Liver (tissue), 9 donors: ENCODE results near the gene TBX15. TPM values are rescaled to one million over a fixed set of nuclear protein-coding genes. Genes with fewer than 3 reads are reported as not detected.

Experiments
- DNase-seq: peaks from one replicate; pipeline ENCODE4 v3.0.0-alpha.2; 2017; ENCODE audit warnings: low spot score
- H3K27ac ChIP-seq, 2 donors: one replicate each; pipeline ENCODE4 v1.7.0; 2013; ENCODE audit warnings: inconsistent platforms in 2 of 2, low read length in 2 of 2, control low read depth in 1 of 2, low read depth in 1 of 2, mild to moderate bottlenecking in 1 of 2
- H3K27me3 ChIP-seq, 4 donors: one replicate each; pipeline versions ENCODE4 v1.6.1 to v1.7.0; 2013; ENCODE audit warnings: low read length in 3 of 4, inconsistent platforms in 1 of 4, mild to moderate bottlenecking in 1 of 4, moderate library complexity in 1 of 4; ENCODE audit not compliant: control insufficient read depth in 4 of 4, insufficient read depth in 4 of 4
- H3K36me3 ChIP-seq, 4 donors: one replicate each; pipeline versions ENCODE4 v1.6.1 to v1.7.0; 2013; ENCODE audit warnings: low read length in 3 of 4, mild to moderate bottlenecking in 3 of 4, low read depth in 1 of 4, moderate library complexity in 1 of 4; ENCODE audit not compliant: control insufficient read depth in 4 of 4, insufficient read depth in 3 of 4
- H3K4me1 ChIP-seq, 4 donors: one replicate each; pipeline versions ENCODE4 v1.6.1 to v1.7.0; 2013; ENCODE audit warnings: low read length in 3 of 4, mild to moderate bottlenecking in 3 of 4, moderate library complexity in 1 of 4; ENCODE audit not compliant: control insufficient read depth in 4 of 4, insufficient read depth in 4 of 4
- H3K4me3 ChIP-seq, 3 donors: one replicate each; pipeline versions ENCODE4 v1.6.1 to v1.7.0; 2013; ENCODE audit warnings: low read length in 3 of 3, control low read depth in 1 of 3, low read depth in 1 of 3, mild to moderate bottlenecking in 1 of 3
- H3K9ac ChIP-seq, 2 donors: one replicate each; pipeline ENCODE4 v1.7.0; 2013; ENCODE audit warnings: low read length in 2 of 2, mild to moderate bottlenecking in 2 of 2, moderate library complexity in 2 of 2, control low read depth in 1 of 2, low read depth in 1 of 2
- H3K9me3 ChIP-seq, 4 donors: one replicate each; pipeline versions ENCODE4 v1.6.1 to v1.7.0; 2013; ENCODE audit warnings: low read length in 3 of 4; ENCODE audit not compliant: control insufficient read depth in 4 of 4
- ATF3 ChIP-seq: IDR thresholded peaks from 2 replicates; pipeline ENCODE4 v1.6.1; 2016; ENCODE audit warnings: antibody characterized with exemption
- EGR1 ChIP-seq, 2 donors: IDR thresholded peaks; 2 replicates each; pipeline ENCODE4 v1.6.1; 2016 to 2018; ENCODE audit warnings: antibody characterized with exemption in 2 of 2, low read depth in 2 of 2
- FOXA1 ChIP-seq: IDR thresholded peaks from 2 replicates; pipeline ENCODE4 v1.6.1; 2016; ENCODE audit warnings: antibody characterized with exemption
- FOXA2 ChIP-seq: IDR thresholded peaks from 2 replicates; pipeline ENCODE4 v1.6.1; 2016; ENCODE audit warnings: antibody characterized with exemption
- GABPA ChIP-seq, 2 donors: IDR thresholded peaks in 1 of 2; conservative IDR thresholded peaks in 1 of 2; 2 replicates each; pipeline ENCODE4 v1.6.1; 2016; ENCODE audit warnings: antibody characterized with exemption in 2 of 2, mild to moderate bottlenecking in 1 of 2, moderate library complexity in 1 of 2
- HNF4A ChIP-seq, 2 donors: conservative IDR thresholded peaks; 2 replicates each; pipeline ENCODE4 v1.6.1; 2016; ENCODE audit warnings: antibody characterized with exemption in 2 of 2, mild to moderate bottlenecking in 2 of 2
- HNF4G ChIP-seq: IDR thresholded peaks from 2 replicates; pipeline ENCODE4 v1.6.1; 2016; ENCODE audit warnings: antibody characterized with exemption
- JUND ChIP-seq, 2 donors: IDR thresholded peaks; 2 replicates each; pipeline ENCODE4 v1.6.1; 2016; ENCODE audit warnings: antibody characterized with exemption in 2 of 2
- MAX ChIP-seq: IDR thresholded peaks from 2 replicates; pipeline ENCODE4 v1.6.1; 2016; ENCODE audit warnings: antibody characterized with exemption
- NR2F2 ChIP-seq: IDR thresholded peaks from 2 replicates; pipeline ENCODE4 v1.6.1; 2016; ENCODE audit warnings: antibody characterized with exemption
- RAD21 ChIP-seq, 2 donors: IDR thresholded peaks; 2 replicates each; pipeline ENCODE4 v1.6.1; 2016; ENCODE audit warnings: antibody characterized with exemption in 2 of 2, mild to moderate bottlenecking in 2 of 2
- REST ChIP-seq: IDR thresholded peaks from 2 replicates; pipeline ENCODE4 v1.6.1; 2016; ENCODE audit warnings: antibody characterized with exemption, mild to moderate bottlenecking
- RXRA ChIP-seq, 2 donors: IDR thresholded peaks; 2 replicates each; pipeline ENCODE4 v1.6.1; 2017 to 2018; ENCODE audit warnings: antibody characterized with exemption in 2 of 2, mild to moderate bottlenecking in 1 of 2
- SP1 ChIP-seq: IDR thresholded peaks from 2 replicates; pipeline ENCODE4 v1.6.1; 2018; ENCODE audit warnings: antibody characterized with exemption, mild to moderate bottlenecking
- TAF1 ChIP-seq: conservative IDR thresholded peaks from 2 replicates; pipeline ENCODE4 v1.6.1; 2016; ENCODE audit warnings: antibody characterized with exemption, mild to moderate bottlenecking
- YY1 ChIP-seq: IDR thresholded peaks from 2 replicates; pipeline ENCODE4 v1.6.1; 2016; ENCODE audit warnings: antibody characterized with exemption, mild to moderate bottlenecking
- ZBTB33 ChIP-seq: IDR thresholded peaks from 2 replicates; pipeline ENCODE4 v1.6.1; 2016; ENCODE audit warnings: antibody characterized with exemption
- WGBS: extraction: QIAGEN DNeasy Blood & Tissue Kit; methylation state at CpG from one replicate; pipeline ENCODE4 v1.1.7; 2013; 5-methylcytosine and 5-hydroxymethylcytosine counted together
- polyA plus RNA-seq, 2 donors: library from polyadenylated mRNA; stranded (reverse) in 1 of 2; unstranded in 1 of 2; fragments of 200-250 nt in 1 of 2; fragments of >200 nt in 1 of 2; fragmentation: Nextera tagmentation in 1 of 2; extraction: Ambion mirVana in 1 of 2; gene quantifications; one replicate each; pipeline versions ENCODE4 v1.2.1 to v1.2.3, GENCODE V29; 2013 to 2015
- total RNA-seq, 2 donors: library from RNA; depleted of rRNA; stranded (reverse); fragments of >200 nt; gene quantifications; one replicate each; pipeline ENCODE4 v1.2.3, GENCODE V29; 2014
- donor health status: healthy.
- donor health status: healthy.
- donor health status: healthy.
- donor health status: healthy.
- donor health status: healthy.

TBX15 gene
- total and polyA plus RNA-seq, 4 donors = 0.09 to 15.5 (median 3.5) TPM

- Histone ChIP-seq H3K4me1 (peaks cover 2 to 8% (median 3%) of the 10 kb centered on the region in 4 donors), H3K9ac (no peak overlapping the region), H3K9me3 (no peaks in the 10 kb centered on the region), H3K4me3 (no peak overlapping the region), H3K27me3 (peaks cover 13 to 32% (median 16%) of the 10 kb centered on the region in 4 donors), H3K27ac (no peak overlapping the region), H3K36me3 (no peaks in the 10 kb centered on the region)
- TF ChIP-seq HNF4G (no peak), NR2F2 (no peak), REST (no peak), ZBTB33 (no peak), SP1 (no peak), FOXA1 (no peak), RAD21 (IDR thresholded peaks at IDR 0.05) (no peak), JUND (IDR thresholded peaks at IDR 0.05) (no peak), YY1 (no peak), HNF4A (conservative IDR thresholded peaks at IDR 0.05) (no peak), ATF3 (no peak), EGR1 (IDR thresholded peaks at IDR 0.05; ENCODE audit: low read depth in 2 of 2) (no peak)
- WGBS = 9% methylated on average over 27 of the region's 27 CpGs
- no peak for DNase-seq
These were observed 11.4 kb upstream of the TBX15 start for GRCh38 chr1:118999348-119000071.

- no peak overlapping the region for H3K4me3 ChIP-seq
- peaks cover 2 to 8% (median 3%) of the 10 kb centered on the region in 4 donors for H3K4me1 ChIP-seq
- no peak overlapping the region for H3K27ac ChIP-seq
- no peak for DNase-seq
- WGBS = 42% methylated on average over 2 of the region's 2 CpGs
- TF ChIP-seq TAF1 = no peak
- TF ChIP-seq ZBTB33 = no peak
- TF ChIP-seq FOXA2 = no peak
- TF ChIP-seq MAX = no peak
- no peak for TF ChIP-seq HNF4G
- TF ChIP-seq YY1 = no peak
- TF ChIP-seq EGR1 (IDR thresholded peaks at IDR 0.05; ENCODE audit: low read depth in 2 of 2) = no peak
- TF ChIP-seq GABPA (IDR thresholded peaks at IDR 0.05 in 1 of 2, conservative IDR thresholded peaks at IDR 0.05 in 1 of 2) = no peak
- no peak for TF ChIP-seq JUND (IDR thresholded peaks at IDR 0.05)
- no peak for TF ChIP-seq RAD21 (IDR thresholded peaks at IDR 0.05)
- TF ChIP-seq RXRA (IDR thresholded peaks at IDR 0.05) = no peak
- H3K36me3 ChIP-seq = no peaks in the 10 kb centered on the region
- H3K27me3 ChIP-seq = peaks cover 3 to 42% (median 19%) of the 10 kb centered on the region in 4 donors
- H3K9ac ChIP-seq = no peak overlapping the region
- peaks cover 0 to 6% (median 0%) of the 10 kb centered on the region in 4 donors for H3K9me3 ChIP-seq
These were observed 10.0 kb upstream of the TBX15 start for GRCh38 chr1:118998171-118998570.
